Vagina (tissue), 2 donors: ENCODE results near the gene TSPEAR.

Source experiments
- CTCF ChIP-seq, 3 experiments: fragments of 450-650 bp in 2 of 3; fragments of 200-600 bp in 1 of 3; sonication (generic) in 1 of 3; IDR thresholded peaks; one replicate each; pipeline ENCODE4 v1.5.1; 2017 to 2019; ENCODE audit warnings: antibody characterized with exemption in 3 of 3, mild to moderate bottlenecking in 2 of 3, moderate library complexity in 2 of 3
- POLR2A ChIP-seq, 2 donors: fragments of 450-650 bp; IDR thresholded peaks; one replicate each; pipeline ENCODE4 v1.6.1; 2017; ENCODE audit warnings: antibody characterized with exemption in 2 of 2, mild to moderate bottlenecking in 2 of 2, moderate library complexity in 2 of 2
- POLR2AphosphoS5 ChIP-seq, 2 donors: sonication (generic); formaldehyde crosslinking; IDR thresholded peaks; one replicate each; pipeline ENCODE4 v1.9.0; 2017; ENCODE audit warnings: antibody characterized with exemption in 2 of 2, mild to moderate bottlenecking in 2 of 2, low read depth in 1 of 2; ENCODE audit not compliant: insufficient read depth in 1 of 2

DNA sequence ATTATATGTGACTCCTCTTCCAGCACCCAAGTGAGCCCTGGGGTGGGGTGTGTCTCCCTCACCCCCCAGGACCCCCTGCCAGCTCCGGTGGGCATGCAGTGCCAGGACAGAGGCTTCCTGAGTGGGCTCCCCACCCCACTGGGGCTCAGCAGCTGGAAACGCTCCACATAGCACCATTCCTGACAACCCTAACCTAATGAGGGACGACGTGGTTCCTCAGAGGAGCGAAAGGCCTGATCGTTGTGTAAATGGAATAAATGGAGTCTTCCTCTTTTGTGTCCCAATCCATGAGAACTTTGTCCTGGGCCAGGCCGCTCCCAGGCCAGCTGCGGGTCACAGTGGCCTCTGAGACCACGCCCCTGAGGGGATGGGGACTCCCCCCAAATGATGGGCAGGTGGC, 1.8 kb upstream of the TSPEAR start:
- TF ChIP-seq CTCF (IDR thresholded peaks at IDR 0.05): no peak
- no peak for TF ChIP-seq POLR2A (IDR thresholded peaks at IDR 0.05)
- no peak for TF ChIP-seq POLR2AphosphoS5 (IDR thresholded peaks at IDR 0.05; ENCODE audit: insufficient read depth in 1 of 2, low read depth in 1 of 2)
